ENCODE data around the gene BANK1. TPM values are rescaled to one million over a fixed set of nuclear protein-coding genes. Genes with fewer than 3 reads are reported as not detected.

The BANK1 gene
- total and polyA plus RNA-seq, 2 of the 8 experiments (the other 6 are each of a cell fraction or from before 2014, with no cell fraction given): 0.59 to 0.93 TPM

GRCh38 chr4:102022343-102022742, 231.8 kb downstream of the BANK1 start:
- TF ChIP-seq CHD2 (IDR thresholded peaks at IDR 0.05; ENCODE audit: low read length): no peak
- no peak for TF ChIP-seq FOSL1 (IDR thresholded peaks at IDR 0.05; ENCODE audit: insufficient read depth, low read depth, low read length)
- no peak for TF ChIP-seq BCL11A (IDR thresholded peaks at IDR 0.05; ENCODE audit: low read depth in 2 of 2, low read length in 2 of 2)
- DNase-seq (ENCODE audit: low read depth in 1 of 2, low spot score in 2 of 2) (no peak), FAIRE-seq (no peak)
- Histone ChIP-seq H3K4me2 (ENCODE audit: insufficient read depth in 1 of 2, low read depth in 2 of 2, low read length in 2 of 2) (no peak overlapping the region), H2BK20ac (ENCODE audit: low read length) (no peak overlapping the region), H3K4ac (replicated peaks; ENCODE audit: insufficient read length, low read depth, low read length) (peak overlapping the region; percentile 9), H2BK5ac (ENCODE audit: low read depth, low read length) (no peak overlapping the region), H2BK15ac (ENCODE audit: low read length) (no peak overlapping the region), H3K79me1 (ENCODE audit: low read depth, low read length) (no peaks in the 10 kb centered on the region), H3K36me3 (ENCODE audit: control insufficient read depth in 2 of 4, insufficient read depth in 4 of 4, low read length in 3 of 4) (no peaks in the 10 kb centered on the region), H3K23me2 (ENCODE audit: low read depth, low read length) (no peaks in the 10 kb centered on the region), H4K8ac (ENCODE audit: extremely low read depth, insufficient read depth, low read length) (no peak overlapping the region), H3K27ac (ENCODE audit: low read depth, low read length) (no peak overlapping the region), H4K5ac (ENCODE audit: insufficient read length, low read depth, low read length) (no peak overlapping the region), H2AK5ac (ENCODE audit: low read depth, low read length) (no peak overlapping the region), H2AFZ (ENCODE audit: low read length) (peak overlapping the region; percentile 70; the same call in 1 of the 2 replicates), H3K4me1 (replicated peaks in 1 of 4; ENCODE audit: control insufficient read depth in 3 of 4, insufficient read depth in 4 of 4, low read length in 3 of 4) (no peaks in the 10 kb centered on the region), H3K27me3 (replicated peaks in 1 of 4; ENCODE audit: control insufficient read depth in 3 of 4, extremely low read depth in 1 of 4, insufficient read depth in 3 of 4, low read length in 3 of 4) (no peaks in the 10 kb centered on the region), H3K4me3 (ENCODE audit: extremely low read depth in 1 of 4, insufficient read depth in 2 of 4, low read depth in 3 of 4, low read length in 4 of 4) (no peak overlapping the region), H2BK120ac (replicated peaks; ENCODE audit: low read depth, low read length) (no peak overlapping the region), H4K91ac (replicated peaks; ENCODE audit: insufficient read length, low read length) (no peak overlapping the region), H3K9ac (replicated peaks in 1 of 4; ENCODE audit: extremely low read depth in 1 of 4, low read depth in 3 of 4, low read length in 3 of 4) (no peak overlapping the region), H3K79me2 (ENCODE audit: control insufficient read depth in 1 of 2, insufficient read depth in 2 of 2, low read length in 2 of 2) (no peaks in the 10 kb centered on the region), H3K9me3 (ENCODE audit: insufficient read depth in 2 of 2, low read depth in 1 of 2, low read length in 1 of 2) (no peaks in the 10 kb centered on the region), H3K23ac (ENCODE audit: insufficient read length) (no peak overlapping the region), H3K14ac (ENCODE audit: insufficient read length) (no peak overlapping the region), H4K20me1 (replicated peaks in 1 of 2; ENCODE audit: control insufficient read depth in 1 of 2, insufficient read depth in 2 of 2, low read length in 2 of 2) (no peaks in the 10 kb centered on the region), H2BK12ac (ENCODE audit: low read depth, low read length) (no peak overlapping the region), H3K18ac (ENCODE audit: extremely low read depth, low read length) (no peak overlapping the region), H3K56ac (replicated peaks; ENCODE audit: insufficient read length, low read depth, low read length) (no peak overlapping the region)
- ChIA-PET POLR2A (ENCODE audit: partially characterized antibody) (no interaction called here), CTCF (ENCODE audit: partially characterized antibody) (no interaction called here)
- 82% methylated on average over 2 of the region's 2 CpGs; no CpG with 5 or more reads in 1 of the 2 experiments for WGBS, 2 experiments (ENCODE audit: extremely low coverage in 1 of 2, insufficient coverage in 1 of 2, insufficient read length in 1 of 2, insufficient replicate concordance in 2 of 2, low coverage in 1 of 2, low lambda C conversion rate in 2 of 2, missing lambda C conversion rate in 1 of 2)
